OCI-LY1 (cell line): ENCODE results near the gene AKT1.

Source experiments
- CTCF ChIP-seq: fragments of 200-600 bp; sonication (generic), shearing (Covaris generic); IDR thresholded peaks from 2 replicates; pipeline ENCODE4 v1.5.1; 2017; ENCODE audit warnings: mild to moderate bottlenecking, antibody characterized with exemption, low read length, moderate library complexity, mixed read lengths
- EZH2 ChIP-seq: fragments of 200-600 bp; sonication (generic), shearing (Covaris generic); IDR thresholded peaks from 2 replicates; pipeline ENCODE4 v1.8.0; 2017; ENCODE audit warnings: borderline replicate concordance, mixed run types, mild to moderate bottlenecking, antibody characterized with exemption, low read length, moderate library complexity, mixed read lengths

GRCh38 chr14:104800015-104800770, 4.6 kb upstream of the AKT1 start:
- TF ChIP-seq CTCF (no peak; the same call in 1 of the 2 replicates), EZH2 (no peak)
